Myocyte (in vitro differentiated cells): ENCODE measurements around the gene HYKK. TPM values are rescaled to one million over a fixed set of nuclear protein-coding genes. Genes with fewer than 3 reads are reported as not detected.
"Not testable (repeated sequence)": the region's sequence is repeated elsewhere in the genome, so short reads cannot be mapped to it uniquely, and the experiment has no call there.

ENCODE experiments used
- DNase-seq: peaks from one replicate; pipeline ENCODE4 v3.0.0-alpha.2; 2012; ENCODE audit warnings: low read depth
- total RNA-seq: library from RNA; depleted of rRNA; stranded (reverse); fragments of >200 nt; gene quantifications from 2 replicates; pipeline ENCODE4 v1.2.3, GENCODE V29; 2014

HYKK gene
- total RNA-seq, 1 donor from 2014 or later = 4.9 TPM

DNA sequence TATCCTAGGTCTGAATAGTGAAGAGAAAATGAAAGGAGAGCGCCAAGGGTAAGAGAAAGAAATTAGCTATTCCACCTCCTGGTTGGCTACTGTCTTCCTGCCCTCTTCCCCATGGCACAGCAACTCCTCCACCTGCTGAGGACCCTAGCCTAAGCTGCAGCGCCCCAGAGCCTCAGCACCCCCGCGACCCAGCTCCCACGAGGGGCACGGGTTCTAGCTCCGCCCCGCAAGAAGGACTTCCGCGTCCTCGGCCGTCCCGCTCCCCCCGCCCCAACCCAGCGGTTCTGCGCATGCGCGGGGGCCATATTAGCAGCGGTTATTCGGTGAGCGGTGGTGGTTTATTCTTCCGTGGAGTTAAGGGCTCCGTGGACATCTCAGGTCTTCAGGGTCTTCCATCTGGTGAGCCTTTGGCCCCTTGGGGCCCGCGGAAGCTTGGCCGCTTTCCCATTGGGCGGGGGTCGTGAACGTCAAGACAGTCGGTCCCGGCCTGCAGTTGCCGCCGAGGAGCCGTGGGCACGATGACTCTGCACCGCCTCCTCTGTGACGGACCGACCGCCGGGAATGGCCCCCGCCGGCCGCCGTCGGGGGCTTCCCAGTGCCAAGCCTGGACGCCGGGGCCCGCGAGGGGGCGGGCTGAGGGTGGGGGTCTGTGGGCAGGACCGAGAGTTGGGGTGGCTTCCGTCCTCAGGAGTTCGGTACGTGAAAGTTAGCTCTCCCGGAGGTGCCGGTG is 32.9 kb downstream of the HYKK start, which contains the start of gene PSMA4:
TSS of gene PSMA4 (plus strand) at position 304 of the 730 bp plus-strand sequence. CDS start 1,484 bp downstream, outside the sequence.
- DNase-seq = peak; percentile 92

GRCh38 chr15:78540871-78541743 is 33.7 kb downstream of the HYKK start:
- DNase-seq = no peak

DNA sequence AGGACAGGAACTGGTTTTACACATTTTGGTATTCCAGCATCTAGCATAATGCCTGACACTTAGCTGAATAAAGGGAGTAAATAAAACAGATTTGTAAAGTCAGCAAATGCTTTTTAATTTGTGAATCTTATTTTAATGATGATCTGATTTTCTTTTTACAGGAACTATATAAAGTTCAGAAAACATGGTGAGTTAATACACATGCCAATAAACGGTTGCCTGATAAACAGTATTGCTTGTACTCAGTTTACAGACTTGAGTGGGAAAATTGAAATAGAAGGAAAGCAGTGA is 34.3 kb downstream of the HYKK start:
- DNase-seq = no peak

DNA sequence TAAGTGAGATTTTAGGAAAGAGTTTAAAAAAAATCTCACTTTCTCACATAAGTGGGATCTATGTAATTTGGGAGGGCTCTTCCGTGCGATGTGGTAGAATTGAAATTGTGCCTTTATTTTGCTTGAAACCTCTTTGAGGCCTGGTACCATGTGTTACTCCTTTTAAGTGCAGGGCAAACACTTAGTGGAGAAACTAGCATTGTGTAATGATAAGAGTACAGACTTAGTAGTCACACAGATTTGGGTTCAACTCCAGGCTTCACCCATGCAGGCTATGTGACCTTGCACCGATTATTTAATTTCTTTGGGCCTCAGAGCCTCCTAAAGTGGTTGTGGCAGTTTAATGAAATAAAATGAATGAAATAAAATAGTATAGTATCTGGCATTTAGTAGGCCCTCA is 35.3 kb downstream of the HYKK start:
- no peak for DNase-seq

- no peak for DNase-seq
Measured at GRCh38 chr15:78550194-78550593, 42.8 kb downstream of the HYKK start.

- no peak for DNase-seq
Measured at GRCh38 chr15:78550815-78551214, 43.4 kb downstream of the HYKK start.

GRCh38 chr15:78551902-78552301 is 44.5 kb downstream of the HYKK start:
- no peak for DNase-seq

DNA sequence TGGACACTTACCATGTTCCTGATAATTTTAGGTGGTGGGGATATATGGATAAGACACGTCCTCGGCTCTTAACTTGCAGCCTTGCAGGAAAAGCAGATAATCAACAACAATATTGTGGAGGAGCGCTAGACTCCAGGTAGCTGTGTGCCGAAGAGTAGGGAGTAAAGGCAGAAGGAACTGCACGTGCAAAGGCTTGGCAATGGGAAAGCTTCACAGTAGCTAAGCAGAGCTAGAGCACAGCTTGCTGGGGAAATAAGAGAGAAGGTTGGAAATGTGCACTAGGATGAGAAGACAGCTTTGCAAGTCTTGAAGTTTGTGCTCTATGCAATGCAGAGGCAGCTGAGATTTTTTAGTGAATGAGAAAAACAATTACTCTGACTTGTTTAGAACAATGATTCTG is 45.2 kb downstream of the HYKK start:
- no peak for DNase-seq

GRCh38 chr15:78560201-78560600 is 52.8 kb downstream of the HYKK start:
- not testable (repeated sequence) for DNase-seq

GRCh38 chr15:78561490-78561889 is 54.1 kb downstream of the HYKK start:
- no peak for DNase-seq

GRCh38 chr15:78563092-78563491 is 55.7 kb downstream of the HYKK start:
- no peak for DNase-seq

DNA sequence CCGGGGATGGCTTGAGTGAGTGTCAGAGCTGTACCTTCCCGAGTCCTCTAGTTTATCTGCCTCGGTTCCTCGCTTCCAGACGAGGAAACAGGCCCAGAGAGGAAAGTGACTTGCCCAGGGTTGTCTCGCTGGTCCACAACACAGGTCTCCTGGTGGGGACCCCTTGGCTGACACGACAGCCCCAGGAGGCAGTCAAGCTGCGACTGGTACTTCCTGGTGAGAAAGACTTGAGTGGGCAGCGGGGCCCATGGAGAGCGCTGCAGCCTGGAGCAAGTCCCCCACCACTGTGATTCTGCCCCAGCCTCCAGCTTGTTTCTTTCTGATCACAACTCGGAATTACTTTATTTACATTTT is 57.3 kb downstream of the HYKK start:
- DNase-seq = no peak

GRCh38 chr15:78565097-78565950 is 57.9 kb downstream of the HYKK start, which contains the start of gene CHRNA5:
Gene CHRNA5, plus strand, starts transcription at chr15:78565520. Its CDS starts 200 bp downstream, at chr15:78565720.
- peak; percentile 84 for DNase-seq

DNA sequence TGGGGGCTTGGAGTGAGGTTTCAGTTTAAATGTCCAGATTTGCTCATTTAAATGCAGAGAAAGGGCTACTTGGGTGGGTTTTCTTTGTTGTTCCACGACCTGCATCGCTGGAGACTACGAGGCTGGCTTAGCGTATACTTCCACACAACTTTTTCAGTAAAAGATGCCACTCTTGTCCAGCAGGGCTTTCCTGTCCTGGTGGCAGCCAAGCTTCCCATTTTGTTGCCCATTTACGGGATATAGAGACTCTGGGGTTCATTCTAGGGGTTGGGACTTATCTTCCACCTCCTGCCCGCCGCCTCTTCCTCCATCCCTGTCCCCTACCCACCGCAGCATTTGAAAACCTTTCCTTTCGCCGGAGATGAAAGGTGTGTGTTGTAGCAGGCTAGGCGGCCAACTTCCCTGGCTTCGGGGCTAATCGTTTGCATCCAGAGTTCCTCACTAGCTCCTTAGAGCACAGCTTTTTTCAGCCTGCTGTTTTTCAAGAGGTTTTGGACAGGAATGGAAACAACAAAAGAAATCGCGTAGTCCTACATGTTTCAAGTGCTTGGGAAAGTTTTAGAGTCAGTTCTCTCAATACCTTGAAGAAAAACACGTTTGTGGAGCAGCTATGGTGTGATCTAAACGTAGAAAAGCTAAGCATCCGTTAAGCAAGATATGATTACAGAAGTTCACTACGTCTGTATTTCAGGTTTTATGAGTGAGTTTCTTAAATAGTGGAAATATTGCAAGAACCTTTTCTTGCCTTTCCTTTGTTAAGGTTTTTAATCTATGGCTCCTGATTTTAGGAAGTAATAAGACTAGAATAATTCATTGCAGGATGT is 58.8 kb downstream of the HYKK start:
- DNase-seq = peak; percentile 17

GRCh38 chr15:78567531-78567930 is 60.2 kb downstream of the HYKK start:
- no peak for DNase-seq

DNA sequence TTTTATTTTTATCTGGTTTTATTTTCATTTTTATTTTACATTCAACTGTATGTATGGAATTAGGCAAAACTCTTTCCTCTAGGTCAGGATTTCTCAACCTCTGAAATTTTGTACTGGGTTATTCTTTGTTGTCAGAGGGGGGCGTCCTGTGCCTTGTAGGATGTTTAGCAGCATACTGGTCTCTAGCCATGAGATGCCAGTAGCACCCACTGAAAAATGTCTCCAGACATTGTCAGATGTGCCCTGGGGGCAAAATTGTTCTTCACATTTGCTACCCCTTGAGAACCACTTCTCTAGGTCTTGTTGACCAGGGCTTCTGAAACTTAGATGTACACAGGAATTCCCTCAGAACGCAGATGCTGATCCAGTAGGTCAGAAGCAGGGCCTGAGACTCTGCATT is 63.3 kb downstream of the HYKK start:
- DNase-seq = no peak

GRCh38 chr15:78571382-78571781 is 64.0 kb downstream of the HYKK start:
- DNase-seq = no peak

DNA sequence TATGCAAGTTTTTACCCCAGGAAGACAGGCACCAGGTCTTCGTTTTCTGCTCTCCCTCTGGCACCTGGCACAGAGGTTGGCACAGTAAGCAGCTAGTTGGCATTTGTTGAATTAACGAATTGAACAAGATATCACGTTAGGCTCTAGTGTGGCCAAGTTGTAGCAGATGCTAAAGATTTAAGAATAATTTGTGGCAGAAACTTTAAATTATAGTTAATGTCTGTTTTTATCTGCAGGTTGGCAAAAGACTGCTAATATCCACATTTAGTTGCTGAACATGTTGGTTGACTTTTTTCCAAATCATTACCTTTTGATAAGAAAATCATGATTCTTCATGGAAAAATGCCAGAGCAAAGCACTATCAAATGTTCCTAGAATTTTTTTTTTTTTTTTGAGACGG is 66.0 kb downstream of the HYKK start:
- DNase-seq = no peak

DNA sequence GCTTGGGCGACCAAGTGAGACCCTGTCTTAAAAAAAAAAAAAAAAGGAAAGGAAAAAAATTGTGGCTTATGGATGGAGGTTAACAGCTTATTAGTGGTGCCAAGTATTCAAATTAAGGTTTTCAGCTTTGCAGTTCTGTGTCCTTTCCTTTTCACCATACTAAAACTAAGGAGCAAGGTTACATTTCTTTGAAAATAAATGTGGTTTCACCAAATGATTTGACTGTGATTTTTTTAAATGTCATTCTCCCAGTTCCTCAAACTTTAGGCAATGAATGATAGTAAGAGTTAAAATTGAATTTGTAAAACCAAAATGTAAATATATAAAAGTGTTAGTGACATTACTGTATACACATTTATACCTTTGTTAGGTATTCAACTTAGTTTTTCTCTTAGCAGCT is 67.6 kb downstream of the HYKK start:
- DNase-seq = no peak
